ENCODE measurements around the gene TIMP2.

- TF ChIP-seq DMAP1 (CRISPR knock-in tag; IDR thresholded peaks at IDR 0.05) (no peak), EHMT2 (IDR thresholded peaks at IDR 0.05; ENCODE audit: borderline replicate concordance, low read depth, low read length) (no peak)
Observed at GRCh38 chr17:78897664-78898047, 27.5 kb downstream of the TIMP2 start.
